Astrocyte (in vitro differentiated cells and primary cell): ENCODE results near the gene OSGEPL1. TPM values are rescaled to one million over a fixed set of nuclear protein-coding genes. Genes with fewer than 3 reads are reported as not detected.

Experiments used
- DNase-seq: peaks from one replicate; pipeline ENCODE4 v3.0.0-alpha.2; 2010; ENCODE audit warnings: low read depth
- FAIRE-seq: peaks from 2 replicates; lab custom pipeline; 2011; peaks lifted over from hg19 to GRCh38; lab: Jason Lieb, UNC
- H2AFZ ChIP-seq: 2 replicates; pipeline ENCODE4 v1.6.0; 2012; ENCODE audit warnings: low read depth, low read length, inconsistent platforms
- H3K27ac ChIP-seq: 2 replicates; pipeline ENCODE4 v1.5.1; 2011; ENCODE audit warnings: low read depth, low read length, inconsistent platforms
- H3K27me3 ChIP-seq: 2 replicates; pipeline ENCODE4 v1.6.0; 2011; ENCODE audit warnings: low read length, inconsistent platforms; ENCODE audit not compliant: insufficient read depth
- H3K36me3 ChIP-seq: 2 replicates; pipeline ENCODE4 v1.5.1; 2011; ENCODE audit warnings: low read length, inconsistent platforms; ENCODE audit not compliant: insufficient read depth
- H3K4me1 ChIP-seq: 2 replicates; pipeline ENCODE4 v1.5.1; 2011; ENCODE audit warnings: low read length, inconsistent platforms; ENCODE audit not compliant: insufficient read depth
- H3K4me2 ChIP-seq: 2 replicates; pipeline ENCODE4 v1.6.0; 2012; ENCODE audit warnings: low read length, inconsistent platforms
- H3K4me3 ChIP-seq: 2 replicates; pipeline ENCODE4 v1.5.1; 2011; ENCODE audit warnings: low read depth, mild to moderate bottlenecking, low read length, inconsistent platforms; ENCODE audit not compliant: insufficient read depth
- H3K79me2 ChIP-seq: 2 replicates; pipeline ENCODE4 v1.6.0; 2012; ENCODE audit warnings: mild to moderate bottlenecking, low read length, inconsistent platforms; ENCODE audit not compliant: insufficient read depth
- H3K9ac ChIP-seq: 2 replicates; pipeline ENCODE4 v1.6.0; 2012; ENCODE audit warnings: mild to moderate bottlenecking, low read length, inconsistent platforms
- H3K9me3 ChIP-seq: 2 replicates; pipeline ENCODE4 v1.5.1; 2012; ENCODE audit warnings: low read depth, mild to moderate bottlenecking, low read length, inconsistent platforms; ENCODE audit not compliant: insufficient read depth
- H4K20me1 ChIP-seq: 2 replicates; pipeline ENCODE4 v1.6.0; 2012; ENCODE audit warnings: low read length, inconsistent platforms; ENCODE audit not compliant: insufficient read depth
- H3K27ac Mint-ChIP-seq: one replicate; pipeline ENCODE4 v1.8.0; 2021; ENCODE audit warnings: mild to moderate bottlenecking, mixed read lengths; ENCODE audit not compliant: unreplicated experiment
- H3K27me3 Mint-ChIP-seq: one replicate; pipeline ENCODE4 v1.8.0; 2021; ENCODE audit warnings: low read depth, mixed read lengths; ENCODE audit not compliant: unreplicated experiment
- H3K36me3 Mint-ChIP-seq: one replicate; pipeline ENCODE4 v1.8.0; 2021; ENCODE audit warnings: low read depth, mixed read lengths; ENCODE audit not compliant: unreplicated experiment
- H3K4me1 Mint-ChIP-seq: one replicate; pipeline ENCODE4 v1.8.0; 2021; ENCODE audit warnings: low read depth, mixed read lengths; ENCODE audit not compliant: unreplicated experiment
- H3K4me3 Mint-ChIP-seq: one replicate; pipeline ENCODE4 v1.8.0; 2021; ENCODE audit warnings: mild to moderate bottlenecking, moderate library complexity, mixed read lengths; ENCODE audit not compliant: unreplicated experiment
- H3K9me3 Mint-ChIP-seq: one replicate; pipeline ENCODE4 v1.8.0; 2021; ENCODE audit warnings: mild to moderate bottlenecking, mixed read lengths; ENCODE audit not compliant: unreplicated experiment
- EZH2 ChIP-seq: IDR thresholded peaks from 2 replicates; pipeline ENCODE4 v1.6.1; 2012; ENCODE audit warnings: mild to moderate bottlenecking, low read length, inconsistent platforms; ENCODE audit not compliant: insufficient read depth
- total RNA-seq: library from RNA; stranded (reverse); gene quantifications from 2 replicates; pipeline ENCODE4 v1.2.1, GENCODE V29; 2021
- TF ChIP-seq, protein P1 (sequence below): IDR thresholded peaks from 2 replicates; pipeline ENCODE4 v1.5.1; 2011; ENCODE audit warnings: low read depth, mild to moderate bottlenecking, inconsistent platforms, low read length, moderate library complexity; ENCODE audit not compliant: insufficient read depth

The OSGEPL1 gene
- total RNA-seq, 1 donor from 2014 or later: 4.1 TPM

DNA sequence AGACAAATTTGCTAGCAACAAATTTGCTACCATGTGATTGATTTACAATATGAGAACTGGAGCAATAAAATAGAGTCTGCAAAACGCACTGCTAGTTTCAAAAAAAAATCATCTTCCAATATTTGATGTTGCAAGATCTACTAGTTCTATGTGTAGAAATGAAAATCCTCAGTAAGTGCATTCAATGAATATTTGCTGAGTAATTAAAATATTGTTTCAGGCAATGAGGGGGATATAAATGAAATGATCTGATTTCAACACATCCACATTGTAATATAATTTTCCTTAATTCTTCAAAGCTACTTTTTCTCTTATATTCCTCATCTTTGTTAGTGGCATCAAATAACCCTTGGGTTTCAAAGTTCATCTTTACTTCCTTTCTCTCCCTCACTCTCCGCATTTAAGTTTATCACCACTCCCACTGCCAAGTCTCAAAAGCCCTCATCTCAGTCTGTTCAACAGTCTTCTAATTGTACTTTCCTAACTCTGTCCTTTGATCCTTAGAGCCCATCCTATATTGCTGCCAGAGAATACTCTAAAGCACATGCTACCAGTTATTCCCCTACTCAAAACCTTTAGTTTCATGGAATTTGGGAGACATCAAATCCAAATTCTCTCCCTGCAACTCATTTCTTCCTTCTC lies 6.2 kb downstream of the OSGEPL1 start:
- H3K4me3 ChIP-seq: no peak overlapping the region
- no peaks in the 10 kb centered on the region for H3K9me3 ChIP-seq
- H3K36me3 ChIP-seq: peaks cover 5% of the 10 kb centered on the region
- H3K27ac ChIP-seq: no peak overlapping the region
- H3K27ac Mint-ChIP-seq: no peak overlapping the region
- no peak for TF ChIP-seq EZH2
- TF ChIP-seq, protein P1, sequence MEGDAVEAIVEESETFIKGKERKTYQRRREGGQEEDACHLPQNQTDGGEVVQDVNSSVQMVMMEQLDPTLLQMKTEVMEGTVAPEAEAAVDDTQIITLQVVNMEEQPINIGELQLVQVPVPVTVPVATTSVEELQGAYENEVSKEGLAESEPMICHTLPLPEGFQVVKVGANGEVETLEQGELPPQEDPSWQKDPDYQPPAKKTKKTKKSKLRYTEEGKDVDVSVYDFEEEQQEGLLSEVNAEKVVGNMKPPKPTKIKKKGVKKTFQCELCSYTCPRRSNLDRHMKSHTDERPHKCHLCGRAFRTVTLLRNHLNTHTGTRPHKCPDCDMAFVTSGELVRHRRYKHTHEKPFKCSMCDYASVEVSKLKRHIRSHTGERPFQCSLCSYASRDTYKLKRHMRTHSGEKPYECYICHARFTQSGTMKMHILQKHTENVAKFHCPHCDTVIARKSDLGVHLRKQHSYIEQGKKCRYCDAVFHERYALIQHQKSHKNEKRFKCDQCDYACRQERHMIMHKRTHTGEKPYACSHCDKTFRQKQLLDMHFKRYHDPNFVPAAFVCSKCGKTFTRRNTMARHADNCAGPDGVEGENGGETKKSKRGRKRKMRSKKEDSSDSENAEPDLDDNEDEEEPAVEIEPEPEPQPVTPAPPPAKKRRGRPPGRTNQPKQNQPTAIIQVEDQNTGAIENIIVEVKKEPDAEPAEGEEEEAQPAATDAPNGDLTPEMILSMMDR: no peak
- H3K27me3 Mint-ChIP-seq: no peaks in the 10 kb centered on the region
- H3K79me2 ChIP-seq: no peaks in the 10 kb centered on the region
- DNase-seq (no peak), FAIRE-seq (no peak)
- H4K20me1 ChIP-seq: no peaks in the 10 kb centered on the region
- H3K9me3 Mint-ChIP-seq: no peaks in the 10 kb centered on the region
- H3K4me2 ChIP-seq: no peak overlapping the region
- no peak overlapping the region for H3K4me3 Mint-ChIP-seq
- no peaks in the 10 kb centered on the region for H3K4me1 Mint-ChIP-seq
- H3K36me3 Mint-ChIP-seq: no peaks in the 10 kb centered on the region
- no peak overlapping the region for H2AFZ ChIP-seq
- H3K4me1 ChIP-seq: no peaks in the 10 kb centered on the region
- no peaks in the 10 kb centered on the region for H3K27me3 ChIP-seq
- H3K9ac ChIP-seq: no peak overlapping the region

DNA sequence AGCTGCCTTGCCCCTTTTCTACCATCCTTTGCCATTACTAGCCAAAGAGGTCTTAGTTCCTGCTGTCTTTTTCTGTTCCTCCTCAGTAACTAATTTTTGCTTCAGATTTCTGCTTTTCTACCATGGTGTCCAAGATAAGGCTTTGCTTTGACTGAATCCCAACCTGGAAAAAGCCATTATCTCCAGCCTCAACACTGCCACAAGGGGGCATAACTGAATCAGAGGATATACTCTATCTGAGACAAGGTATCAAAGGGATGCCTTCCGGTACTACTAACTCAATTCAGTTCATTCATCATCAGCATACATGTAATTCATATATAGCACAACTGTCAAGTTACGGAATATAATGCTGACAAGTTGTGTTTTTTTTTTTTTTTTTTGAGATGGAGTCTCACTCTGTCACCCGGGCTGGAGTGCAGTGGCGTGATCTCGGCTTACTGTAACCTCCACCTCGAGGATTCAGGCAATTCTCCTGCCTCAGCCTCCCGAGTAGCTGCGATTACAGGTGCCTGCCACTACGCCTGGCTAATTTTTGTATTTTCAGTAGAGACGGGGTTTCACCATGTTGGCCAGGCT lies 11.4 kb downstream of the OSGEPL1 start:
- no peaks in the 10 kb centered on the region for H3K27me3 Mint-ChIP-seq
- no peak overlapping the region for H3K27ac Mint-ChIP-seq
- Histone ChIP-seq H3K79me2 (no peaks in the 10 kb centered on the region), H3K27ac (no peak overlapping the region), H3K9me3 (no peaks in the 10 kb centered on the region), H3K36me3 (peaks cover 9% of the 10 kb centered on the region), H3K9ac (no peak overlapping the region), H3K4me3 (no peak overlapping the region), H3K4me1 (no peaks in the 10 kb centered on the region), H3K4me2 (no peak overlapping the region), H3K27me3 (no peaks in the 10 kb centered on the region), H4K20me1 (no peaks in the 10 kb centered on the region), H2AFZ (no peak overlapping the region)
- TF ChIP-seq, protein P1: peak; percentile 55
- TF ChIP-seq EZH2: no peak
- no peaks in the 10 kb centered on the region for H3K4me1 Mint-ChIP-seq
- H3K4me3 Mint-ChIP-seq: no peak overlapping the region
- no peak for FAIRE-seq
- H3K9me3 Mint-ChIP-seq: no peaks in the 10 kb centered on the region
- no peak for DNase-seq
- H3K36me3 Mint-ChIP-seq: no peaks in the 10 kb centered on the region

DNA sequence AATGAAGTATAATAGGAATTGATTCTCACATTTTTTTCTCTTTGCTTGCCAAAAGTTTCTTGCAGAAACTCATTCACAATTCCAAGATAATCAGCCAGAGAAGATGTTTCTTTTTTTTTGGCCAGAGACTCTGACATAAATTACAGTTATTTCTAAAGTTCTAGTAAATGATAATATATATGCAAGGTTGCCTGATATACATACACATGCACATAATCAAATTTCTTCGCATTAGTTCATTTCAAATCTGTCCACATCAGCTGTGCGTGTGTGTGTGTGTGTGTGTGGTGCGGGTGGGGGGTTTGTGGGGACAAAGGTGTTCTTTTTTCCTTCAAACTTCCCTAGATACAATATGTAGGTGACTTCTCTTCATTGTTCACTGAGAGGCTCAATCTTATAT lies 33.2 kb downstream of the OSGEPL1 start:
- H3K4me1 Mint-ChIP-seq: no peaks in the 10 kb centered on the region
- H3K4me2 ChIP-seq: no peak overlapping the region
- H3K4me1 ChIP-seq: no peaks in the 10 kb centered on the region
- TF ChIP-seq EZH2: no peak
- TF ChIP-seq, protein P1: no peak
- H2AFZ ChIP-seq: no peak overlapping the region
- no peak overlapping the region for H3K27ac Mint-ChIP-seq
- no peaks in the 10 kb centered on the region for H3K27me3 ChIP-seq
- DNase-seq (no peak), FAIRE-seq (no peak)
- H3K27me3 Mint-ChIP-seq: no peaks in the 10 kb centered on the region
- H3K9me3 Mint-ChIP-seq: no peaks in the 10 kb centered on the region
- no peaks in the 10 kb centered on the region for H3K9me3 ChIP-seq
- no peaks in the 10 kb centered on the region for H4K20me1 ChIP-seq
- no peak overlapping the region for H3K27ac ChIP-seq
- H3K36me3 Mint-ChIP-seq: no peaks in the 10 kb centered on the region
- H3K4me3 Mint-ChIP-seq: no peak overlapping the region
- H3K4me3 ChIP-seq: no peak overlapping the region
- no peaks in the 10 kb centered on the region for H3K79me2 ChIP-seq
- H3K9ac ChIP-seq: no peak overlapping the region
- H3K36me3 ChIP-seq: no peaks in the 10 kb centered on the region
